CD4-positive, CD25-positive, alpha-beta regulatory T cell (primary cell): ENCODE data around the gene SLC24A5. TPM values are rescaled to one million over a fixed set of nuclear protein-coding genes. Genes with fewer than 3 reads are reported as not detected.
A peak's percentile ranks its signal among the peaks of the same experiment; 100 is the strongest.

Source experiments
- ATAC-seq, 2 donors: fragments of 150-1000 bp; cut with Tn5 transposase; one replicate each; pipeline ENCODE4 v1.10.0; 2021; ENCODE audit warnings: low read depth in 2 of 2, moderate number of reproducible peaks in 2 of 2, moderate library complexity in 1 of 2
- DNase-seq, 3 donors: peaks; one replicate each; pipeline versions ENCODE4 v3.0.0 to v3.0.0-alpha.2; 2012 to 2022; ENCODE audit warnings: mixed read lengths in 1 of 3
- H3K27ac ChIP-seq: one replicate; pipeline ENCODE4 v1.7.0; 2013; ENCODE audit warnings: mild to moderate bottlenecking, low read length; ENCODE audit not compliant: insufficient read depth, poor library complexity, severe bottlenecking
- H3K27me3 ChIP-seq: one replicate; pipeline ENCODE4 v1.7.0; 2013; ENCODE audit warnings: low read length; ENCODE audit not compliant: control insufficient read depth, insufficient read depth
- H3K36me3 ChIP-seq: one replicate; pipeline ENCODE4 v1.7.0; 2013; ENCODE audit warnings: mild to moderate bottlenecking, low read length, moderate library complexity; ENCODE audit not compliant: control insufficient read depth, insufficient read depth
- H3K4me1 ChIP-seq: 2 replicates; pipeline ENCODE4 v1.7.0; 2013; ENCODE audit warnings: mild to moderate bottlenecking, low read length; ENCODE audit not compliant: insufficient read depth, control insufficient read depth, poor library complexity, severe bottlenecking
- H3K4me3 ChIP-seq: one replicate; pipeline ENCODE4 v1.7.0; 2013; ENCODE audit warnings: low read depth, mild to moderate bottlenecking, low read length, moderate library complexity
- H3K9me3 ChIP-seq, 2 experiments: 1 replicate in 1 of 2; 2 replicates in 1 of 2; pipeline ENCODE4 v1.7.0; 2013; ENCODE audit warnings: low read length in 2 of 2, mild to moderate bottlenecking in 1 of 2, moderate library complexity in 1 of 2; ENCODE audit not compliant: control insufficient read depth in 2 of 2
- H3K27ac Mint-ChIP-seq, 3 donors: one replicate each; pipeline ENCODE4 v1.8.0; 2020 to 2022; ENCODE audit warnings: mild to moderate bottlenecking in 3 of 3, mixed read lengths in 3 of 3, moderate library complexity in 2 of 3
- H3K27me3 Mint-ChIP-seq: one replicate; pipeline ENCODE4 v1.8.0; 2022; ENCODE audit warnings: mild to moderate bottlenecking, mixed read lengths
- H3K36me3 Mint-ChIP-seq: one replicate; pipeline ENCODE4 v1.8.0; 2020; ENCODE audit warnings: mixed read lengths
- H3K4me1 Mint-ChIP-seq, 4 donors: one replicate each; pipeline ENCODE4 v1.8.0; 2020 to 2022; ENCODE audit warnings: mixed read lengths in 4 of 4, mild to moderate bottlenecking in 1 of 4
- H3K4me3 Mint-ChIP-seq, 4 donors: one replicate each; pipeline ENCODE4 v1.8.0; 2020 to 2022; ENCODE audit warnings: mild to moderate bottlenecking in 4 of 4, mixed read lengths in 4 of 4, moderate library complexity in 3 of 4
- H3K9me3 Mint-ChIP-seq, 7 donors: one replicate each; pipeline ENCODE4 v1.8.0; 2020 to 2022; ENCODE audit warnings: mixed read lengths in 7 of 7, mild to moderate bottlenecking in 3 of 7, moderate library complexity in 2 of 7
- polyA plus RNA-seq, 4 donors: library from polyadenylated mRNA; unstranded; fragments of 300-500 nt; fragmentation: Illumina TruSeq; gene quantifications; one replicate each; pipeline ENCODE4 v1.2.3, GENCODE V29; 2021
- total RNA-seq: library from RNA; stranded (reverse); gene quantifications from one replicate; pipeline ENCODE4 v1.2.3, GENCODE V29; 2022

Gene SLC24A5
- total and polyA plus RNA-seq, 5 donors from 2014 or later = not detected

GRCh38 chr15:48147358-48147757 lies 26.6 kb downstream of the SLC24A5 start:
- Mint-ChIP-seq H3K4me1 (peaks cover 0 to 5% (median 2%) of the 10 kb centered on the region in 4 donors), H3K27me3 (no peaks in the 10 kb centered on the region), H3K27ac (no peak overlapping the region), H3K9me3 (peaks cover 0 to 2% (median 0%) of the 10 kb centered on the region in 7 donors), H3K4me3 (no peak overlapping the region), H3K36me3 (peaks cover 1% of the 10 kb centered on the region)
- no peaks in the 10 kb centered on the region for H3K4me1 ChIP-seq
- no peaks in the 10 kb centered on the region for H3K27me3 ChIP-seq
- no peak overlapping the region for H3K4me3 ChIP-seq
- no peak overlapping the region for H3K27ac ChIP-seq
- H3K9me3 ChIP-seq = no peaks in the 10 kb centered on the region
- ATAC-seq (no peak), DNase-seq (no peak)
- peaks cover 3% of the 10 kb centered on the region for H3K36me3 ChIP-seq

GRCh38 chr15:48149858-48150257 lies 29.1 kb downstream of the SLC24A5 start:
- H3K4me3 Mint-ChIP-seq = peak overlapping the region in 1 of 4 donors; percentile 13
- H3K4me1 Mint-ChIP-seq = peaks cover 0 to 2% (median 0%) of the 10 kb centered on the region in 4 donors

GRCh38 chr15:48153526-48153925 lies 32.7 kb downstream of the SLC24A5 start:
- H3K27me3 ChIP-seq = no peaks in the 10 kb centered on the region
- ATAC-seq = no peak
- peaks cover 3% of the 10 kb centered on the region for H3K36me3 ChIP-seq
- Mint-ChIP-seq H3K36me3 (peaks cover 6% of the 10 kb centered on the region), H3K9me3 (peaks cover 0 to 2% (median 0%) of the 10 kb centered on the region in 7 donors), H3K4me3 (no peak overlapping the region), H3K27ac (no peak overlapping the region), H3K4me1 (no peaks in the 10 kb centered on the region), H3K27me3 (no peaks in the 10 kb centered on the region)
- no peak overlapping the region for H3K27ac ChIP-seq
- no peaks in the 10 kb centered on the region for H3K4me1 ChIP-seq
- no peak for DNase-seq
- no peaks in the 10 kb centered on the region for H3K9me3 ChIP-seq
- no peak overlapping the region for H3K4me3 ChIP-seq

More at GRCh38 chr15:48149858-48150257, 29.1 kb downstream of the SLC24A5 start:
- H3K27ac Mint-ChIP-seq = no peak overlapping the region
- Histone ChIP-seq H3K27ac (no peak overlapping the region), H3K27me3 (no peaks in the 10 kb centered on the region), H3K9me3 (no peaks in the 10 kb centered on the region), H3K36me3 (peaks cover 3% of the 10 kb centered on the region), H3K4me3 (no peak overlapping the region), H3K4me1 (no peaks in the 10 kb centered on the region)
- peaks cover 0 to 2% (median 0%) of the 10 kb centered on the region in 7 donors for H3K9me3 Mint-ChIP-seq
- no peaks in the 10 kb centered on the region for H3K27me3 Mint-ChIP-seq
- DNase-seq (no peak), ATAC-seq (no peak)
- H3K36me3 Mint-ChIP-seq = peaks cover 6% of the 10 kb centered on the region

GRCh38 chr15:48168616-48169015 lies 47.8 kb downstream of the SLC24A5 start:
- DNase-seq = no peak
- no peak overlapping the region for H3K4me3 Mint-ChIP-seq
- H3K9me3 Mint-ChIP-seq = peaks cover 0 to 7% (median 2%) of the 10 kb centered on the region in 7 donors
- Histone ChIP-seq H3K27me3 (no peaks in the 10 kb centered on the region), H3K4me1 (no peaks in the 10 kb centered on the region), H3K36me3 (no peaks in the 10 kb centered on the region), H3K9me3 (no peaks in the 10 kb centered on the region), H3K27ac (no peak overlapping the region), H3K4me3 (no peak overlapping the region)
- no peak overlapping the region for H3K27ac Mint-ChIP-seq
- H3K27me3 Mint-ChIP-seq = no peaks in the 10 kb centered on the region
- H3K36me3 Mint-ChIP-seq = peaks cover 5% of the 10 kb centered on the region
- ATAC-seq = no peak
- peaks cover 0 to 10% (median 3%) of the 10 kb centered on the region in 4 donors for H3K4me1 Mint-ChIP-seq

- no peaks in the 10 kb centered on the region for H3K27me3 Mint-ChIP-seq
- Histone ChIP-seq H3K4me3 (no peak overlapping the region), H3K9me3 (no peaks in the 10 kb centered on the region), H3K27ac (no peak overlapping the region), H3K36me3 (no peaks in the 10 kb centered on the region), H3K4me1 (no peaks in the 10 kb centered on the region), H3K27me3 (no peaks in the 10 kb centered on the region)
- ATAC-seq (no peak), DNase-seq (no peak)
- H3K4me1 Mint-ChIP-seq = peaks cover 3 to 16% (median 7%) of the 10 kb centered on the region in 4 donors
- H3K36me3 Mint-ChIP-seq = peaks cover 8% of the 10 kb centered on the region
- H3K9me3 Mint-ChIP-seq = peaks cover 0 to 7% (median 2%) of the 10 kb centered on the region in 7 donors
- H3K4me3 Mint-ChIP-seq = no peak overlapping the region
- H3K27ac Mint-ChIP-seq = no peak overlapping the region
Measured at GRCh38 chr15:48170981-48171380, 50.2 kb downstream of the SLC24A5 start.

- Histone ChIP-seq H3K9me3 (no peaks in the 10 kb centered on the region), H3K4me3 (no peak overlapping the region), H3K36me3 (no peaks in the 10 kb centered on the region), H3K4me1 (peaks cover 10% of the 10 kb centered on the region), H3K27ac (no peak overlapping the region), H3K27me3 (no peaks in the 10 kb centered on the region)
- H3K27ac Mint-ChIP-seq = no peak overlapping the region
- peaks cover 10 to 38% (median 15%) of the 10 kb centered on the region in 4 donors for H3K4me1 Mint-ChIP-seq
- H3K27me3 Mint-ChIP-seq = peaks cover 14% of the 10 kb centered on the region
- H3K9me3 Mint-ChIP-seq = peaks cover 0 to 7% (median 2%) of the 10 kb centered on the region in 7 donors
- no peak for DNase-seq
- H3K4me3 Mint-ChIP-seq = peak overlapping the region in 1 of 4 donors; percentile 18
- peaks cover 3% of the 10 kb centered on the region for H3K36me3 Mint-ChIP-seq
- no peak for ATAC-seq
Measured at GRCh38 chr15:48175126-48175525, 54.3 kb downstream of the SLC24A5 start.

- DNase-seq = no peak
- Histone ChIP-seq H3K4me3 (no peak overlapping the region), H3K36me3 (no peaks in the 10 kb centered on the region), H3K27ac (no peak overlapping the region), H3K9me3 (no peaks in the 10 kb centered on the region), H3K27me3 (no peaks in the 10 kb centered on the region), H3K4me1 (peaks cover 10% of the 10 kb centered on the region)
- Mint-ChIP-seq H3K4me3 (peak overlapping the region in 2 of 4 donors; percentile 81 to 97), H3K36me3 (peaks cover 3% of the 10 kb centered on the region), H3K27ac (no peak overlapping the region), H3K4me1 (peaks cover 5 to 38% (median 15%) of the 10 kb centered on the region in 4 donors), H3K9me3 (peaks cover 0 to 7% (median 2%) of the 10 kb centered on the region in 7 donors), H3K27me3 (peaks cover 20% of the 10 kb centered on the region)
- no peak for ATAC-seq
Measured at GRCh38 chr15:48176112-48176511, 55.3 kb downstream of the SLC24A5 start.

- H3K27ac Mint-ChIP-seq = peak overlapping the region in 2 of 3 donors; percentile 2 to 95
- H3K4me3 ChIP-seq = peak overlapping the region; percentile 83
- peaks cover 5 to 38% (median 14%) of the 10 kb centered on the region in 4 donors for H3K4me1 Mint-ChIP-seq
- H3K9me3 ChIP-seq = no peaks in the 10 kb centered on the region
- H3K4me1 ChIP-seq = peaks cover 10% of the 10 kb centered on the region
- peak overlapping the region; percentile 28 for H3K27ac ChIP-seq
- peaks cover 0 to 8% (median 3%) of the 10 kb centered on the region in 7 donors for H3K9me3 Mint-ChIP-seq
- H3K4me3 Mint-ChIP-seq = peak overlapping the region; percentile 81 to 97 (median 92)
- H3K27me3 Mint-ChIP-seq = peaks cover 23% of the 10 kb centered on the region
- no peak for DNase-seq
- no peaks in the 10 kb centered on the region for H3K36me3 ChIP-seq
- peaks cover 1% of the 10 kb centered on the region for H3K27me3 ChIP-seq
- ATAC-seq = no peak
- H3K36me3 Mint-ChIP-seq = peaks cover 3% of the 10 kb centered on the region
Measured at GRCh38 chr15:48176957-48177356, 56.2 kb downstream of the SLC24A5 start.
